GM12801 (cell line): Measurements from ENCODE around the gene FANCD2.

Experiments
- CTCF ChIP-seq: IDR thresholded peaks from one replicate; pipeline ENCODE4 v1.5.1; 2011; ENCODE audit warnings: control low read depth; ENCODE audit not compliant: insufficient read length; ENCODE audit errors: extremely low read depth

Gene FANCD2

GRCh38 chr3:10019326-10019725 is 6.9 kb upstream of the FANCD2 start:
- TF ChIP-seq CTCF: no peak

GRCh38 chr3:10021856-10022775 is 4.1 kb upstream of the FANCD2 start:
- TF ChIP-seq CTCF: no peak

- TF ChIP-seq CTCF: no peak
Measured at GRCh38 chr3:10023587-10024310, 2.5 kb upstream of the FANCD2 start.

- TF ChIP-seq CTCF: no peak
Measured at GRCh38 chr3:10025205-10026083, 793 bp upstream of the FANCD2 start.

- no peak for TF ChIP-seq CTCF
Measured at GRCh38 chr3:10041034-10041433, 14.8 kb downstream of the FANCD2 start.

- TF ChIP-seq CTCF: no peak
Measured at GRCh38 chr3:10047876-10048275, 21.6 kb downstream of the FANCD2 start.

GRCh38 chr3:10055097-10055496 is 28.9 kb downstream of the FANCD2 start:
- no peak for TF ChIP-seq CTCF
